ENCODE data around the gene TTF2.

TTF2 gene

GRCh38 chr1:117046781-117047180 lies 13.3 kb upstream of the TTF2 start:
- TF ChIP-seq, protein P1, sequence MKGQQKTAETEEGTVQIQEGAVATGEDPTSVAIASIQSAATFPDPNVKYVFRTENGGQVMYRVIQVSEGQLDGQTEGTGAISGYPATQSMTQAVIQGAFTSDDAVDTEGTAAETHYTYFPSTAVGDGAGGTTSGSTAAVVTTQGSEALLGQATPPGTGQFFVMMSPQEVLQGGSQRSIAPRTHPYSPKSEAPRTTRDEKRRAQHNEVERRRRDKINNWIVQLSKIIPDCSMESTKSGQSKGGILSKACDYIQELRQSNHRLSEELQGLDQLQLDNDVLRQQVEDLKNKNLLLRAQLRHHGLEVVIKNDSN (IDR thresholded peaks at IDR 0.05) = no peak
- TF ChIP-seq REST (IDR thresholded peaks at IDR 0.05; ENCODE audit: low read depth) (no peak), TCF12 (IDR thresholded peaks at IDR 0.05; ENCODE audit: low read depth) (no peak), CEBPB (IDR thresholded peaks at IDR 0.05) (no peak), ZBTB7A (IDR thresholded peaks at IDR 0.05; ENCODE audit: low read depth) (no peak), FOXM1 (IDR thresholded peaks at IDR 0.05; ENCODE audit: borderline replicate concordance, low read depth) (no peak), YY1 (IDR thresholded peaks at IDR 0.05; ENCODE audit: low read depth) (no peak), RAD21 (IDR thresholded peaks at IDR 0.05; ENCODE audit: low read depth) (no peak), EGR1 (IDR thresholded peaks at IDR 0.05) (no peak), TEAD4 (IDR thresholded peaks at IDR 0.05) (no peak), TAF1 (IDR thresholded peaks at IDR 0.05; ENCODE audit: low read depth) (no peak), NFIC (IDR thresholded peaks at IDR 0.05) (no peak)
- TF ChIP-seq, protein P2, sequence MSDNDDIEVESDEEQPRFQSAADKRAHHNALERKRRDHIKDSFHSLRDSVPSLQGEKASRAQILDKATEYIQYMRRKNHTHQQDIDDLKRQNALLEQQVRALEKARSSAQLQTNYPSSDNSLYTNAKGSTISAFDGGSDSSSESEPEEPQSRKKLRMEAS (IDR thresholded peaks at IDR 0.05) = no peak

GRCh38 chr1:117047271-117047670 lies 12.9 kb upstream of the TTF2 start:
- TF ChIP-seq REST (IDR thresholded peaks at IDR 0.05; ENCODE audit: low read depth) = no peak
- TF ChIP-seq, protein P1 (IDR thresholded peaks at IDR 0.05) = no peak
- no peak for TF ChIP-seq RAD21 (IDR thresholded peaks at IDR 0.05; ENCODE audit: low read depth)
- TF ChIP-seq ZBTB7A (IDR thresholded peaks at IDR 0.05; ENCODE audit: low read depth) = no peak
- TF ChIP-seq TEAD4 (IDR thresholded peaks at IDR 0.05) = no peak
- TF ChIP-seq EGR1 (IDR thresholded peaks at IDR 0.05) = no peak
- TF ChIP-seq TAF1 (IDR thresholded peaks at IDR 0.05; ENCODE audit: low read depth) = no peak

GRCh38 chr1:117049857-117050256 lies 10.3 kb upstream of the TTF2 start:
- TF ChIP-seq YY1 (IDR thresholded peaks at IDR 0.05; ENCODE audit: low read depth) = no peak
- no peak for TF ChIP-seq TEAD4 (IDR thresholded peaks at IDR 0.05)

- no peak for TF ChIP-seq FOXM1 (IDR thresholded peaks at IDR 0.05; ENCODE audit: borderline replicate concordance, low read depth)
- no peak for TF ChIP-seq CREB1 (IDR thresholded peaks at IDR 0.05; ENCODE audit: low read depth)
- TF ChIP-seq NFIC (IDR thresholded peaks at IDR 0.05) = no peak
- TF ChIP-seq RAD21 (IDR thresholded peaks at IDR 0.05; ENCODE audit: low read depth) = no peak
- no peak for TF ChIP-seq YY1 (IDR thresholded peaks at IDR 0.05; ENCODE audit: low read depth)
- TF ChIP-seq EP300 (IDR thresholded peaks at IDR 0.05; ENCODE audit: borderline replicate concordance) = no peak
- TF ChIP-seq, protein P1 (IDR thresholded peaks at IDR 0.05) = no peak
- TF ChIP-seq, protein P2 (IDR thresholded peaks at IDR 0.05) = no peak
- no peak for TF ChIP-seq CEBPB (IDR thresholded peaks at IDR 0.05)
- no peak for TF ChIP-seq TAF1 (IDR thresholded peaks at IDR 0.05; ENCODE audit: low read depth)
- no peak for TF ChIP-seq ZBTB7A (IDR thresholded peaks at IDR 0.05; ENCODE audit: low read depth)
- TF ChIP-seq REST (IDR thresholded peaks at IDR 0.05; ENCODE audit: low read depth) = no peak
- no peak for TF ChIP-seq TCF12 (IDR thresholded peaks at IDR 0.05; ENCODE audit: low read depth)
- TF ChIP-seq EGR1 (IDR thresholded peaks at IDR 0.05) = no peak
- TF ChIP-seq TEAD4 (IDR thresholded peaks at IDR 0.05) = no peak
These were observed 8.7 kb upstream of the TTF2 start for GRCh38 chr1:117051224-117052064.
